HepG2 (cell line): Measurements from ENCODE around the gene MORN5. TPM values are rescaled to one million over a fixed set of nuclear protein-coding genes. Genes with fewer than 3 reads are reported as not detected.

Source experiments
- ATAC-seq: fragments of 200-7000 bp; cut with Tn5 transposase; 3 replicates; pipeline ENCODE4 v1.9.1; 2020; ENCODE audit warnings: mild to moderate bottlenecking, moderate library complexity
- BruUV-seq: library from RNA; stranded (reverse); fragments of 400-500 nt; replicated peaks from 2 replicates; lab custom pipeline; 2021; lab: Mats Ljungman, UMichigan
- CTCF ChIA-PET: fragments of 300-600 bp; formaldehyde crosslinking; extraction: SDS; loops from one replicate; lab custom pipeline; 2021; ENCODE audit warnings: low total read pairs, inconsistent platforms, low intra/inter-chr PET ratio; lab: Yijun Ruan, JAX
- POLR2A ChIA-PET: fragments of 350-600 bp; sonication (Branson Sonifier 250); formaldehyde crosslinking; loops from one replicate; lab custom pipeline; 2020; ENCODE audit warnings: antibody characterized with exemption, inconsistent platforms; lab: Yijun Ruan, JAX
- DNase-seq: peaks from one replicate; pipeline ENCODE4 v3.0.0-alpha.2; 2015; ENCODE audit warnings: low spot score
- FAIRE-seq: peaks from 3 replicates; lab custom pipeline; 2011; peaks lifted over from hg19 to GRCh38; lab: Jason Lieb, UNC
- H2AFZ ChIP-seq: one replicate; pipeline ENCODE4 v1.6.1; 2011; ENCODE audit warnings: low read length, inconsistent platforms
- H3K27ac ChIP-seq: fragments of 300-600 bp; 3 replicates; pipeline ENCODE4 v1.8.0; 2011; ENCODE audit warnings: mixed run types, mild to moderate bottlenecking, mixed read lengths, low read length, inconsistent platforms; ENCODE audit not compliant: insufficient read depth; ENCODE audit errors: extremely low read length
- H3K27me3 ChIP-seq, 2 experiments: fragments of 200-600 bp in 1 of 2; 2 replicates in 1 of 2; 3 replicates in 1 of 2; pipeline versions ENCODE4 v1.6.0 to v1.8.0; 2011; ENCODE audit warnings: low read length in 2 of 2, mild to moderate bottlenecking in 2 of 2, moderate library complexity in 2 of 2, inconsistent platforms in 1 of 2; ENCODE audit not compliant: insufficient read depth in 2 of 2, control insufficient read depth in 1 of 2
- H3K36me3 ChIP-seq, 2 experiments: fragments of 200-600 bp in 1 of 2; replicated peaks in 1 of 2; 2 replicates in 1 of 2; 3 replicates in 1 of 2; pipeline versions ENCODE4 v1.5.1 to v1.8.0; 2011; ENCODE audit warnings: low read length in 2 of 2, inconsistent platforms in 1 of 2; ENCODE audit not compliant: insufficient read depth in 2 of 2, control insufficient read depth in 1 of 2
- H3K4me1 ChIP-seq: 2 replicates; pipeline ENCODE4 v1.5.1; 2012; ENCODE audit warnings: low read length, inconsistent platforms; ENCODE audit not compliant: insufficient read depth
- H3K4me2 ChIP-seq: 2 replicates; pipeline ENCODE4 v1.6.0; 2011; ENCODE audit warnings: low read depth, low read length, inconsistent platforms
- H3K4me3 ChIP-seq, 3 experiments: fragments of 200-600 bp in 1 of 3; sonication (generic), shearing (Covaris generic) in 1 of 3; replicated peaks in 1 of 3; 2 replicates each; pipeline ENCODE4 v1.5.1; 2011 to 2016; ENCODE audit warnings: low read length in 3 of 3, inconsistent platforms in 2 of 3, low read depth in 2 of 3, mild to moderate bottlenecking in 2 of 3, control low read depth in 1 of 3, mixed read lengths in 1 of 3; ENCODE audit not compliant: insufficient read depth in 1 of 3
- H3K79me2 ChIP-seq: one replicate; pipeline ENCODE4 v1.6.1; 2011; ENCODE audit warnings: low read length, inconsistent platforms; ENCODE audit not compliant: insufficient read depth
- H3K9ac ChIP-seq: 2 replicates; pipeline ENCODE4 v1.6.0; 2011; ENCODE audit warnings: mild to moderate bottlenecking, low read depth, low read length, inconsistent platforms; ENCODE audit not compliant: insufficient read depth
- H3K9me3 ChIP-seq: 2 replicates; pipeline ENCODE4 v1.5.1; 2012; ENCODE audit warnings: mild to moderate bottlenecking, low read length
- H4K20me1 ChIP-seq: 2 replicates; pipeline ENCODE4 v1.6.0; 2011; ENCODE audit warnings: inconsistent platforms, mild to moderate bottlenecking, low read length, moderate library complexity; ENCODE audit not compliant: insufficient read depth
- GATAD2A ChIP-seq: IDR thresholded peaks from 2 replicates; pipeline ENCODE4 v1.6.1; 2016
- ISL2 ChIP-seq: sonication (generic); formaldehyde crosslinking; IDR thresholded peaks from 2 replicates; pipeline ENCODE4 v1.5.0; 2020; ENCODE audit warnings: missing genetic modification reagents
- KLF12 ChIP-seq: sonication (generic); formaldehyde crosslinking; IDR thresholded peaks from 2 replicates; pipeline ENCODE4 v1.4.0; 2020; ENCODE audit warnings: missing genetic modification reagents, borderline replicate concordance
- NFYB ChIP-seq: sonication (generic); formaldehyde crosslinking; IDR thresholded peaks from 2 replicates; pipeline ENCODE4 v1.4.0; 2020; ENCODE audit warnings: missing genetic modification reagents
- SALL1 ChIP-seq: sonication (generic); formaldehyde crosslinking; IDR thresholded peaks from 2 replicates; pipeline ENCODE4 v1.8.0; 2022; ENCODE audit warnings: mild to moderate bottlenecking, missing genetic modification reagents
- ZBTB37 ChIP-seq: sonication (generic); formaldehyde crosslinking; IDR thresholded peaks from 2 replicates; pipeline ENCODE4 v1.4.0; 2020; ENCODE audit warnings: mild to moderate bottlenecking, missing genetic modification reagents
- ZFAT ChIP-seq: sonication (generic); formaldehyde crosslinking; conservative IDR thresholded peaks from 2 replicates; pipeline ENCODE4 v1.8.1; 2023; ENCODE audit warnings: missing genetic modification reagents, inconsistent platforms
- ZMYM3 ChIP-seq: sonication (generic); formaldehyde crosslinking; IDR thresholded peaks from 2 replicates; pipeline ENCODE4 v1.5.1; 2020; ENCODE audit warnings: mild to moderate bottlenecking, missing genetic modification reagents
- ZNF768 ChIP-seq: sonication (generic); formaldehyde crosslinking; IDR thresholded peaks from 2 replicates; pipeline ENCODE4 v1.4.0; 2020; ENCODE audit warnings: missing genetic modification reagents
- ZNF850 ChIP-seq: sonication (generic); formaldehyde crosslinking; conservative IDR thresholded peaks from 2 replicates; pipeline ENCODE4 v1.9.0; 2021; ENCODE audit warnings: mild to moderate bottlenecking, missing genetic modification reagents
- WGBS: methylation state at CpG from one replicate; pipeline ENCODE4 v1.1.6; 2017; ENCODE audit warnings: low lambda C conversion rate; 5-methylcytosine and 5-hydroxymethylcytosine counted together
- in situ Hi-C: cut with HindIII; loops from 2 replicates; pipeline ENCODE4 v1.10.0; 2017; ENCODE audit warnings: low pct_unique_long_range_greater_than_20kb; ENCODE audit not compliant: extremely low pct_ligation_motif_present
- intact Hi-C: fragments of 100-400 bp; cut with micrococcal nuclease; formaldehyde crosslinking; loops from one replicate; pipeline ENCODE4 v1.10.0; 2022; ENCODE audit not compliant: unreplicated experiment
- polyA plus RNA-seq, 8 experiments: library from polyadenylated mRNA; depleted of rRNA in 3 of 8; stranded (reverse) in 7 of 8; unstranded in 1 of 8; fragments of >200 nt; fragmentation: Illumina TruSeq in 4 of 8; extraction: Trizol in 4 of 8; gene quantifications; 2 replicates each; pipeline versions ENCODE4 v1.2.1 to v1.2.3, GENCODE V29; 2011 to 2016; ENCODE audit warnings: low read depth in 4 of 8, missing spikeins in 1 of 8, mixed read lengths in 1 of 8; ENCODE audit not compliant: insufficient read depth in 1 of 8
- total RNA-seq, 5 experiments: library from RNA; depleted of rRNA; stranded (reverse); fragments of >200 nt; fragmentation: Illumina TruSeq; extraction: Trizol; gene quantifications; 2 replicates each; pipeline ENCODE4 v1.2.3, GENCODE V29; 2016; ENCODE audit warnings: low read depth in 1 of 5
- TF ChIP-seq, protein P1 (sequence below): sonication (generic); formaldehyde crosslinking; IDR thresholded peaks from 2 replicates; pipeline ENCODE4 v1.4.0; 2020; ENCODE audit warnings: missing genetic modification reagents, borderline replicate concordance
- TF ChIP-seq, protein P2 (sequence below), 2 experiments: fragments of 450-650 bp in 1 of 2; sonication (generic) in 1 of 2; formaldehyde crosslinking in 1 of 2; IDR thresholded peaks; 2 replicates each; pipeline versions ENCODE4 v1.6.1 to v1.8.0; 2016 to 2022; ENCODE audit warnings: antibody characterized with exemption in 1 of 2, mild to moderate bottlenecking in 1 of 2, missing genetic modification reagents in 1 of 2

MORN5 gene
- total and polyA plus RNA-seq, 2 of the 13 experiments (the other 11 are each of a cell fraction or from before 2014, with no cell fraction given): not detected

DNA sequence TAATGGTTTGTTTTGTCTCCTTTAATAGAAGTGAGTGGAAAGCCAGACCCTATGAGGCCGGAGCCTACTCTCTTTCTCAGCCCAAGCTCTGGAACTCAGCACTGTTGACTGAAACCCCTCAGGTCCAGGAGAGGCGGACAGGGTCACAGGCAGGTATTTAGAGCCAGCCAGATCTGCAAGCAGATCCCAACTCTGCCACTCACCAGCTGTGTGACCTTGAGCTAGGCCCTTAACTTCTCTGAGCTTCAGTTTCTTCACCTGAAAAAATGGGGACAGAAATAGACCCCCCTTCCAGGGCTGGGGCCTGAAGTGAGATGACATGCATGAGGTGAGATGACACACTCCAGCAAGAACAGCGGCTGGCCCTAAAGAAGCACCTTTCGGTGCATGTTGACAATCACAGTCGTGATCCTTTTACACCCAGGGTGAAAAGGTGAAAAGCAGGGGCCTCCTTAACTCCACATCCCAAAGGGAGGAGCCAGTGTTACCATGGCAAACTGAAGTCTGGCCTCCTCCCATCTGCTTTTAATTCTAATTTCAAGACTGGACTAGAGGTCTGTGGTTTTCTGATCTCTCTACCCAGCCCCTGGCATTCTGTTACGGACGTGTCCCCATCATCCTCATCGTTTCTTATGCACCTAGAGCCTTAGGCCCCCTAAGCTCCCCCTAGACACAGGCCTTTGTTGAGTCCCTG lies 27.2 kb downstream of the MORN5 start:
- ChIA-PET POLR2A (interaction anchor here (0.9 to 1.1 kb wide), 2 partner anchors 19 to 78 kb away, joined by 3 read pairs; partner anchors contain the start of genes MRRF and RBM18), CTCF (no interaction called here)
- intact Hi-C loops: loop anchor here (1.0 to 5.0 kb wide), 3 partner anchors 35 to 163 kb away; partner anchors contain the start of genes MRRF and RBM18
- H3K79me2 ChIP-seq: no peaks in the 10 kb centered on the region
- peaks cover 59% of the 10 kb centered on the region for H3K4me1 ChIP-seq
- FAIRE-seq (no peak), DNase-seq (no peak), ATAC-seq (no peak; the same call in 2 of the 3 replicates)
- H2AFZ ChIP-seq: no peak overlapping the region
- H3K27ac ChIP-seq: no peak overlapping the region
- no peaks in the 10 kb centered on the region for H3K27me3 ChIP-seq
- H3K9me3 ChIP-seq: no peaks in the 10 kb centered on the region
- no peaks in the 10 kb centered on the region for H3K36me3 ChIP-seq
- in situ Hi-C loops: no loop called here
- H3K4me3 ChIP-seq: 0 out of 6 replicates have a peak overlapping the region, but pooled peaks of 1 of the 3 experiments have one; percentile 37
- no peaks in the 10 kb centered on the region for H4K20me1 ChIP-seq
- no TSS peak for BruUV-seq
- WGBS: 54% methylated on average over 8 of the region's 8 CpGs
- no peak overlapping the region for H3K9ac ChIP-seq
- H3K4me2 ChIP-seq: peak overlapping the region; percentile 49
- peak; percentile 97 for TF ChIP-seq ZNF768 (CRISPR knock-in tag)
- TF ChIP-seq KLF12: no peak
- TF ChIP-seq, protein P1, sequence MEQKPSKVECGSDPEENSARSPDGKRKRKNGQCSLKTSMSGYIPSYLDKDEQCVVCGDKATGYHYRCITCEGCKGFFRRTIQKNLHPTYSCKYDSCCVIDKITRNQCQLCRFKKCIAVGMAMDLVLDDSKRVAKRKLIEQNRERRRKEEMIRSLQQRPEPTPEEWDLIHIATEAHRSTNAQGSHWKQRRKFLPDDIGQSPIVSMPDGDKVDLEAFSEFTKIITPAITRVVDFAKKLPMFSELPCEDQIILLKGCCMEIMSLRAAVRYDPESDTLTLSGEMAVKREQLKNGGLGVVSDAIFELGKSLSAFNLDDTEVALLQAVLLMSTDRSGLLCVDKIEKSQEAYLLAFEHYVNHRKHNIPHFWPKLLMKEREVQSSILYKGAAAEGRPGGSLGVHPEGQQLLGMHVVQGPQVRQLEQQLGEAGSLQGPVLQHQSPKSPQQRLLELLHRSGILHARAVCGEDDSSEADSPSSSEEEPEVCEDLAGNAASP (CRISPR knock-in tag): no peak
- TF ChIP-seq ZBTB37 (CRISPR knock-in tag): no peak
- TF ChIP-seq, protein P2, sequence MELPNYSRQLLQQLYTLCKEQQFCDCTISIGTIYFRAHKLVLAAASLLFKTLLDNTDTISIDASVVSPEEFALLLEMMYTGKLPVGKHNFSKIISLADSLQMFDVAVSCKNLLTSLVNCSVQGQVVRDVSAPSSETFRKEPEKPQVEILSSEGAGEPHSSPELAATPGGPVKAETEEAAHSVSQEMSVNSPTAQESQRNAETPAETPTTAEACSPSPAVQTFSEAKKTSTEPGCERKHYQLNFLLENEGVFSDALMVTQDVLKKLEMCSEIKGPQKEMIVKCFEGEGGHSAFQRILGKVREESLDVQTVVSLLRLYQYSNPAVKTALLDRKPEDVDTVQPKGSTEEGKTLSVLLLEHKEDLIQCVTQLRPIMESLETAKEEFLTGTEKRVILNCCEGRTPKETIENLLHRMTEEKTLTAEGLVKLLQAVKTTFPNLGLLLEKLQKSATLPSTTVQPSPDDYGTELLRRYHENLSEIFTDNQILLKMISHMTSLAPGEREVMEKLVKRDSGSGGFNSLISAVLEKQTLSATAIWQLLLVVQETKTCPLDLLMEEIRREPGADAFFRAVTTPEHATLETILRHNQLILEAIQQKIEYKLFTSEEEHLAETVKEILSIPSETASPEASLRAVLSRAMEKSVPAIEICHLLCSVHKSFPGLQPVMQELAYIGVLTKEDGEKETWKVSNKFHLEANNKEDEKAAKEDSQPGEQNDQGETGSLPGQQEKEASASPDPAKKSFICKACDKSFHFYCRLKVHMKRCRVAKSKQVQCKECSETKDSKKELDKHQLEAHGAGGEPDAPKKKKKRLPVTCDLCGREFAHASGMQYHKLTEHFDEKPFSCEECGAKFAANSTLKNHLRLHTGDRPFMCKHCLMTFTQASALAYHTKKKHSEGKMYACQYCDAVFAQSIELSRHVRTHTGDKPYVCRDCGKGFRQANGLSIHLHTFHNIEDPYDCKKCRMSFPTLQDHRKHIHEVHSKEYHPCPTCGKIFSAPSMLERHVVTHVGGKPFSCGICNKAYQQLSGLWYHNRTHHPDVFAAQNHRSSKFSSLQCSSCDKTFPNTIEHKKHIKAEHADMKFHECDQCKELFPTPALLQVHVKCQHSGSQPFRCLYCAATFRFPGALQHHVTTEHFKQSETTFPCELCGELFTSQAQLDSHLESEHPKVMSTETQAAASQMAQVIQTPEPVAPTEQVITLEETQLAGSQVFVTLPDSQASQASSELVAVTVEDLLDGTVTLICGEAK (IDR thresholded peaks at IDR 0.05): no peak
- TF ChIP-seq, protein P2 (CRISPR knock-in tag; IDR thresholded peaks at IDR 0.05): no peak
- TF ChIP-seq ISL2 (CRISPR knock-in tag): no peak
- TF ChIP-seq NFYB (CRISPR knock-in tag): no peak
- TF ChIP-seq ZNF850 (CRISPR knock-in tag): no peak
- no peak for TF ChIP-seq GATAD2A (CRISPR knock-in tag)
- TF ChIP-seq SALL1 (CRISPR knock-in tag): no peak
- no peak for TF ChIP-seq ZFAT (CRISPR knock-in tag)
- 0 out of 2 replicates have a peak, but pooled peaks have one; percentile 48 for TF ChIP-seq ZMYM3 (CRISPR knock-in tag)
